GM21737 (cell line): Measurements from ENCODE around the gene LRCOL1.

Experiments
- ATAC-seq: cut with Tn5 transposase; IDR thresholded peaks from one replicate; pipeline ENCODE4 v1.9.1; 2021; ENCODE audit warnings: mild to moderate bottlenecking, moderate library complexity; ENCODE audit not compliant: unreplicated experiment

The LRCOL1 gene

GRCh38 chr12:132637811-132638210 is 27.4 kb upstream of the LRCOL1 start:
- no peak for ATAC-seq

GRCh38 chr12:132635076-132635955 is 24.9 kb upstream of the LRCOL1 start:
- no peak for ATAC-seq

GRCh38 chr12:132634411-132634990 is 24.1 kb upstream of the LRCOL1 start:
- no peak for ATAC-seq

GRCh38 chr12:132633901-132634300 is 23.5 kb upstream of the LRCOL1 start:
- ATAC-seq = no peak

GRCh38 chr12:132633398-132633797 is 23.0 kb upstream of the LRCOL1 start:
- no peak for ATAC-seq

- ATAC-seq = no peak
Measured at GRCh38 chr12:132632521-132633228, 22.3 kb upstream of the LRCOL1 start.

- no peak for ATAC-seq
Measured at GRCh38 chr12:132631666-132632065, 21.3 kb upstream of the LRCOL1 start.

GRCh38 chr12:132630672-132631071 is 20.3 kb upstream of the LRCOL1 start:
- ATAC-seq = no peak

GRCh38 chr12:132629330-132629729 is 18.9 kb upstream of the LRCOL1 start:
- no peak for ATAC-seq

- ATAC-seq = no peak
Measured at GRCh38 chr12:132625731-132626430, 15.5 kb upstream of the LRCOL1 start.

GRCh38 chr12:132624910-132625630 is 14.7 kb upstream of the LRCOL1 start:
- no peak for ATAC-seq

- ATAC-seq = no peak
Measured at GRCh38 chr12:132624186-132624855, 13.9 kb upstream of the LRCOL1 start.

GRCh38 chr12:132623072-132623869 is 12.9 kb upstream of the LRCOL1 start:
- ATAC-seq = no peak

GRCh38 chr12:132622437-132623071 is 12.2 kb upstream of the LRCOL1 start:
- no peak for ATAC-seq

GRCh38 chr12:132621657-132622435 is 11.5 kb upstream of the LRCOL1 start:
- no peak for ATAC-seq

- ATAC-seq = no peak
Measured at GRCh38 chr12:132620899-132621656, 10.7 kb upstream of the LRCOL1 start.
